OCI-LY7 (cell line): ENCODE results near the gene DNAH8. TPM values are rescaled to one million over a fixed set of nuclear protein-coding genes. Genes with fewer than 3 reads are reported as not detected.

Source experiments
- BruUV-seq: library from RNA; stranded (reverse); fragments of 400-500 nt; replicated peaks from 2 replicates; lab custom pipeline; 2021; lab: Mats Ljungman, UMichigan
- CTCF ChIA-PET: fragments of 300-600 bp; sonication (Branson Sonifier 250); formaldehyde crosslinking; loops from one replicate; lab custom pipeline; 2022; ENCODE audit warnings: antibody characterized with exemption; ENCODE audit not compliant: unreplicated experiment; lab: Charles Lee
- POLR2A ChIA-PET: fragments of 300-600 bp; sonication (Branson Sonifier 250); formaldehyde crosslinking; loops from one replicate; lab custom pipeline; 2022; ENCODE audit warnings: antibody characterized with exemption; lab: Charles Lee
- DNase-seq: peaks from one replicate; pipeline ENCODE4 v3.0.0-alpha.2; 2015; ENCODE audit warnings: low spot score
- H2AFZ ChIP-seq: fragments of 200-600 bp; sonication (generic), shearing (Covaris generic); 2 replicates; pipeline ENCODE4 v1.6.1; 2014; ENCODE audit warnings: mild to moderate bottlenecking, antibody characterized with exemption, low read length, moderate library complexity
- H3K27ac ChIP-seq: fragments of 200-600 bp; sonication (generic); 2 replicates; pipeline ENCODE4 v1.5.1; 2014; ENCODE audit warnings: mixed run types, low read depth, mild to moderate bottlenecking, moderate library complexity, low read length, inconsistent platforms; ENCODE audit not compliant: poor library complexity, severe bottlenecking
- H3K36me3 ChIP-seq: fragments of 200-600 bp; sonication (generic); 2 replicates; pipeline ENCODE4 v1.6.1; 2014; ENCODE audit warnings: mild to moderate bottlenecking, antibody characterized with exemption, low read length, moderate library complexity, mixed read lengths; ENCODE audit not compliant: insufficient read depth
- H3K4me1 ChIP-seq: fragments of 200-600 bp; sonication (generic); 2 replicates; pipeline ENCODE4 v1.5.1; 2014; ENCODE audit warnings: mild to moderate bottlenecking, low read length; ENCODE audit not compliant: insufficient read depth, poor library complexity, severe bottlenecking
- H3K4me2 ChIP-seq: fragments of 200-600 bp; sonication (generic); 2 replicates; pipeline ENCODE4 v1.6.1; 2014; ENCODE audit warnings: mild to moderate bottlenecking, low read length
- H3K4me3 ChIP-seq: fragments of 200-600 bp; sonication (generic); 2 replicates; pipeline ENCODE4 v1.5.1; 2014; ENCODE audit warnings: mild to moderate bottlenecking, low read depth, low read length; ENCODE audit not compliant: poor library complexity, severe bottlenecking
- H3K79me2 ChIP-seq: fragments of 200-600 bp; sonication (generic); 2 replicates; pipeline ENCODE4 v1.6.1; 2016; ENCODE audit warnings: low read depth, mild to moderate bottlenecking, low read length, moderate library complexity, mixed read lengths; ENCODE audit not compliant: insufficient read depth
- H3K9me2 ChIP-seq: fragments of 200-600 bp; sonication (generic); 2 replicates; pipeline ENCODE4 v1.6.1; 2016; ENCODE audit warnings: mild to moderate bottlenecking, low read length, mixed read lengths; ENCODE audit not compliant: insufficient read depth
- H3K9me3 ChIP-seq: fragments of 200-600 bp; sonication (generic); 2 replicates; pipeline ENCODE4 v1.6.1; 2014; ENCODE audit warnings: mild to moderate bottlenecking, mixed run types, low read length, mixed read lengths
- H4K20me1 ChIP-seq: fragments of 200-600 bp; sonication (generic); 2 replicates; pipeline ENCODE4 v1.6.1; 2014; ENCODE audit warnings: mild to moderate bottlenecking, antibody characterized with exemption, low read length, moderate library complexity, mixed read lengths; ENCODE audit not compliant: insufficient read depth
- EZH2phosphoT487 ChIP-seq: fragments of 200-600 bp; sonication (generic); IDR thresholded peaks from 2 replicates; pipeline ENCODE4 v1.6.1; 2018; ENCODE audit warnings: low read depth, borderline replicate concordance, mild to moderate bottlenecking, mixed run types, antibody characterized with exemption, low read length, moderate library complexity, mixed read lengths
- intact Hi-C: fragments of 100-400 bp; cut with micrococcal nuclease; formaldehyde crosslinking; loops from one replicate; pipeline ENCODE4 v1.10.0; 2022; ENCODE audit not compliant: unreplicated experiment
- total RNA-seq, 2 experiments: library from RNA; depleted of rRNA in 1 of 2; stranded (reverse); fragments of >200 nt in 1 of 2; shearing (Covaris generic) in 1 of 2; gene quantifications; 2 replicates each; pipeline ENCODE4 v1.2.3, GENCODE V29; 2014 to 2022
- TF ChIP-seq, protein P1 (sequence below): fragments of 200-600 bp; sonication (generic); conservative IDR thresholded peaks from 2 replicates; pipeline ENCODE4 v1.5.1; 2014; ENCODE audit warnings: mild to moderate bottlenecking, antibody characterized with exemption, low read length, moderate library complexity, mixed read lengths

DNAH8 gene
- total RNA-seq, 2 experiments from 2014 or later, result not detected

DNA sequence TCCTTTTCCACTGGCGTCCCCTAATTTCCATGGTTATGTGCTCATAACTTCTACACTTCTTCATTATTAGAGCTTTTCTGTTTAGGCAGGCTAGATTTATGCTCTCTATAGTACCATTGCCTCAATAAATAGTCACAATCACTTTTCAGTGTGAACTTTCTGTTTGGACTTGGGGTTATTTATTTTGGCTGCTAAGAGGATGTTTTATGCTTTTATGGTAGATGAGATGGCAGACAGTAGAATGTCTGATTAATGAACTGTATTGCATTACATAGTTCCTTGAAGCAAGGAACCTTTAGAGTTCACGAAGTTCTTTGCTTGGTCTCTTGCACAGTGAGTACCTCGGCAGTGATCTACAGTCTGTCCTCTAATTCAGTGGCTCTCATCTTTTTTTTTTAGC lies 6.9 kb downstream of the DNAH8 start:
- Histone ChIP-seq H4K20me1 (no peaks in the 10 kb centered on the region), H3K4me2 (no peak overlapping the region), H3K4me1 (no peaks in the 10 kb centered on the region), H3K4me3 (no peak overlapping the region), H3K27ac (no peak overlapping the region), H2AFZ (no peak overlapping the region), H3K36me3 (no peaks in the 10 kb centered on the region), H3K79me2 (no peaks in the 10 kb centered on the region), H3K9me2 (no peaks in the 10 kb centered on the region), H3K9me3 (no peaks in the 10 kb centered on the region)
- ChIA-PET POLR2A (interaction anchor here (0.9 kb wide), 1 partner anchor 19 kb away, joined by 4 read pairs; no protein-coding TSS in a partner anchor), CTCF (no interaction called here)
- BruUV-seq, result no TSS peak
- intact Hi-C loops, result no loop called here
- no peak for DNase-seq
- no peak for TF ChIP-seq EZH2phosphoT487
- TF ChIP-seq, protein P1, sequence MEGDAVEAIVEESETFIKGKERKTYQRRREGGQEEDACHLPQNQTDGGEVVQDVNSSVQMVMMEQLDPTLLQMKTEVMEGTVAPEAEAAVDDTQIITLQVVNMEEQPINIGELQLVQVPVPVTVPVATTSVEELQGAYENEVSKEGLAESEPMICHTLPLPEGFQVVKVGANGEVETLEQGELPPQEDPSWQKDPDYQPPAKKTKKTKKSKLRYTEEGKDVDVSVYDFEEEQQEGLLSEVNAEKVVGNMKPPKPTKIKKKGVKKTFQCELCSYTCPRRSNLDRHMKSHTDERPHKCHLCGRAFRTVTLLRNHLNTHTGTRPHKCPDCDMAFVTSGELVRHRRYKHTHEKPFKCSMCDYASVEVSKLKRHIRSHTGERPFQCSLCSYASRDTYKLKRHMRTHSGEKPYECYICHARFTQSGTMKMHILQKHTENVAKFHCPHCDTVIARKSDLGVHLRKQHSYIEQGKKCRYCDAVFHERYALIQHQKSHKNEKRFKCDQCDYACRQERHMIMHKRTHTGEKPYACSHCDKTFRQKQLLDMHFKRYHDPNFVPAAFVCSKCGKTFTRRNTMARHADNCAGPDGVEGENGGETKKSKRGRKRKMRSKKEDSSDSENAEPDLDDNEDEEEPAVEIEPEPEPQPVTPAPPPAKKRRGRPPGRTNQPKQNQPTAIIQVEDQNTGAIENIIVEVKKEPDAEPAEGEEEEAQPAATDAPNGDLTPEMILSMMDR, result no peak

- Histone ChIP-seq H3K27ac (no peak overlapping the region), H2AFZ (no peak overlapping the region), H3K4me1 (no peaks in the 10 kb centered on the region), H3K4me2 (no peak overlapping the region), H3K9me3 (no peaks in the 10 kb centered on the region), H3K9me2 (no peaks in the 10 kb centered on the region), H3K79me2 (no peaks in the 10 kb centered on the region), H3K4me3 (no peak overlapping the region), H4K20me1 (no peaks in the 10 kb centered on the region), H3K36me3 (no peaks in the 10 kb centered on the region)
- ChIA-PET POLR2A (no interaction called here), CTCF (no interaction called here)
- TF ChIP-seq, protein P1, result no peak
- TF ChIP-seq EZH2phosphoT487, result no peak
- intact Hi-C loops, result no loop called here
- BruUV-seq, result no TSS peak
- no peak for DNase-seq
Measured at GRCh38 chr6:38722727-38723334, 7.7 kb downstream of the DNAH8 start.

DNA sequence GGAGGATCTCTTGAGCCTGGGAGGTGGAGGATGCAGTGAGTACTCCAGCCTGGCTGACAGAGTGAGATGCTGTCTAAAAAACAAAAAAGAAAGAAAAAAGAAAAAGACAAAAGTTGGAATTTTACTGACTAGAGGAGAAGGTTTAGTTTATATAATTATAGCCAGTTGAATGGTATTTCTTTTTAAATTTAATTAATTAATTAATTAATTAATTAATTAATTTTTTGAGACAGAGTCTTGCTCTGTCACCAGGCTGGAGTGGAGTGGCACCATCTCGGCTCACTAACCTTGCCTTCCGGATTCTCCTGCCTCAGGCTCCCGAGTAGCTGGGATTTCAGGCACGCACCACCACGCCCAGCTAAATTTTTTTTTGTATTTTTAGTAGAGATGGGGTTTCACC lies 8.7 kb downstream of the DNAH8 start:
- CTCF ChIA-PET, result no interaction called here
- intact Hi-C loops, result no loop called here

More for the DNA sequence above, 8.7 kb downstream of the DNAH8 start:
- no peak for DNase-seq
- Histone ChIP-seq H3K36me3 (no peaks in the 10 kb centered on the region), H3K27ac (no peak overlapping the region), H3K4me3 (no peak overlapping the region), H4K20me1 (no peaks in the 10 kb centered on the region), H3K9me3 (no peaks in the 10 kb centered on the region), H3K79me2 (no peaks in the 10 kb centered on the region), H2AFZ (no peak overlapping the region), H3K4me1 (no peaks in the 10 kb centered on the region), H3K9me2 (no peaks in the 10 kb centered on the region), H3K4me2 (no peak overlapping the region)
- POLR2A ChIA-PET, result no interaction called here
- no TSS peak for BruUV-seq
- TF ChIP-seq, protein P1, result no peak
- TF ChIP-seq EZH2phosphoT487, result no peak
